Prostate gland (tissue), 2 donors: Measurements from ENCODE around the gene RNF10.

ENCODE experiments used
- CTCF ChIP-seq, 4 experiments: fragments of 200-600 bp in 2 of 4; fragments of 450-650 bp in 2 of 4; sonication (generic) in 2 of 4; IDR thresholded peaks; 1 replicate in 3 of 4; 2 replicates in 1 of 4; pipeline ENCODE4 v1.5.1; 2016 to 2019; ENCODE audit warnings: antibody characterized with exemption in 4 of 4, mild to moderate bottlenecking in 2 of 4, moderate library complexity in 2 of 4
- POLR2A ChIP-seq: fragments of 450-650 bp; IDR thresholded peaks from one replicate; pipeline ENCODE4 v1.6.1; 2016; ENCODE audit warnings: antibody characterized with exemption, mild to moderate bottlenecking

- TF ChIP-seq CTCF (IDR thresholded peaks at IDR 0.05) (no peak), POLR2A (no peak)
These were observed 91.6 kb downstream of the RNF10 start for GRCh38 chr12:120625557-120626419.
